Lower leg skin (tissue), 4 donors: Measurements from ENCODE around the gene ZNF106. TPM values are rescaled to one million over a fixed set of nuclear protein-coding genes. Genes with fewer than 3 reads are reported as not detected.

ENCODE experiments used
- DNase-seq, 2 donors: peaks; one replicate each; pipeline ENCODE4 v3.0.0-alpha.2; 2019; ENCODE audit warnings: low spot score in 2 of 2
- H3K4me3 ChIP-seq: fragments of 200-600 bp; sonication (generic); 2 replicates; pipeline ENCODE4 v1.5.1; 2017; ENCODE audit warnings: mild to moderate bottlenecking, low read depth; ENCODE audit not compliant: poor library complexity, severe bottlenecking
- CTCF ChIP-seq, 3 donors: fragments of 450-650 bp; IDR thresholded peaks; one replicate each; pipeline ENCODE4 v1.5.1; 2016; ENCODE audit warnings: antibody characterized with exemption in 3 of 3, mild to moderate bottlenecking in 3 of 3, moderate library complexity in 2 of 3
- POLR2A ChIP-seq, 2 donors: fragments of 450-650 bp; IDR thresholded peaks; one replicate each; pipeline ENCODE4 v1.6.1; 2016 to 2017; ENCODE audit warnings: antibody characterized with exemption in 2 of 2, mild to moderate bottlenecking in 1 of 2, moderate library complexity in 1 of 2
- WGBS, 2 donors: methylation state at CpG; one replicate each; pipeline ENCODE4 v1.1.5; 2018; 5-methylcytosine and 5-hydroxymethylcytosine counted together
- intact Hi-C: fragments of 100-400 bp; cut with DNase I; formaldehyde crosslinking; loops from one replicate; pipeline ENCODE4 v1.15.0; 2023; ENCODE audit warnings: low total_unique reads
- total RNA-seq, 4 donors: library from RNA; depleted of rRNA; stranded (reverse); fragments of >200 nt; gene quantifications; one replicate each; pipeline ENCODE4 v1.1.0, GENCODE V29; 2016

ZNF106 gene
- total RNA-seq, 4 donors from 2014 or later, result 23.1 to 40.0 (median 31.1) TPM

GRCh38 chr15:42444415-42445063 lies 46.4 kb downstream of the ZNF106 start:
- no peak for TF ChIP-seq CTCF (IDR thresholded peaks at IDR 0.05)
- TF ChIP-seq POLR2A (IDR thresholded peaks at IDR 0.05), result no peak
- no peak overlapping the region for H3K4me3 ChIP-seq
- DNase-seq, result no peak
- 52 to 58% methylated on average over 5 of the region's 5 CpGs for WGBS, 2 donors
- intact Hi-C loops, result no loop called here

GRCh38 chr15:42427429-42428223 lies 63.3 kb downstream of the ZNF106 start:
- no peak for DNase-seq
- TF ChIP-seq CTCF (IDR thresholded peaks at IDR 0.05) (no peak), POLR2A (IDR thresholded peaks at IDR 0.05) (no peak)
- 62 to 78% methylated on average over 7 of the region's 7 CpGs for WGBS, 2 donors
- H3K4me3 ChIP-seq, result no peak overlapping the region
- intact Hi-C loops, result no loop called here

- intact Hi-C loops, result no loop called here
- WGBS, 2 donors, result 89 to 90% methylated on average over 2 of the region's 2 CpGs
- no peak for DNase-seq
- TF ChIP-seq POLR2A (IDR thresholded peaks at IDR 0.05) (no peak), CTCF (IDR thresholded peaks at IDR 0.05) (no peak)
- no peak overlapping the region for H3K4me3 ChIP-seq
Observed at GRCh38 chr15:42421376-42421775, 69.6 kb downstream of the ZNF106 start.

GRCh38 chr15:42419369-42419768 lies 71.6 kb downstream of the ZNF106 start:
- TF ChIP-seq CTCF (IDR thresholded peaks at IDR 0.05) (no peak), POLR2A (IDR thresholded peaks at IDR 0.05) (no peak)
- intact Hi-C loops, result no loop called here
- no peak for DNase-seq
- H3K4me3 ChIP-seq, result no peak overlapping the region
- WGBS, 2 donors, result 84 to 88% methylated on average over 7 of the region's 7 CpGs

DNA sequence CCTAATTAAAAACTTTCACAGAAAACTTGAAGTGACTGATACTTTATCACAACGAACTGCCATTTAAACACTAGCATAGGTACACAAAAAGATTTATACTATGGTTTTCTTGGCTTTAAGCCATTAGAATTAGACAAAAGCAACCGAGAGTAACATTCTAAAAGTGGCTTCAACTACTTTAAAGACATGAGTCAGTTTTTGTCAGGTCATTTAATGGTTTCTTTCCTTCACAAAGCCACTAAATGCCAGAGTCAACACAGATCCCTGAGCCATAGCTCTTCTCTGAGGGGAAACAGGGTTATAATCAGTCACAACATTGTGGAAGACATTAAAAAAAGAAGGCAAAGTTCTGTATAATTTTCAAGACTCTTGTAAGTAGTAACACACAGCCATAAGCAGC lies 77.0 kb downstream of the ZNF106 start:
- whole genome bisulfite sequencing, 2 donors, result 59 to 67% methylated on average over 2 of the region's 2 CpGs
- TF ChIP-seq CTCF (IDR thresholded peaks at IDR 0.05), result no peak
- no peak for TF ChIP-seq POLR2A (IDR thresholded peaks at IDR 0.05)
- no peak for DNase-seq
- H3K4me3 ChIP-seq, result no peak overlapping the region
- intact Hi-C loops, result no loop called here
